Neural progenitor cell (in vitro differentiated cells): Measurements from ENCODE around the gene BCR. TPM values are rescaled to one million over a fixed set of nuclear protein-coding genes. Genes with fewer than 3 reads are reported as not detected.

ENCODE experiments used
- DNase-seq: peaks from one replicate; pipeline ENCODE4 v3.0.0-alpha.2; 2016; ENCODE audit warnings: low spot score
- H2AFZ ChIP-seq: fragments of 200-600 bp; sonication (generic); replicated peaks from 2 replicates; pipeline ENCODE4 v1.6.1; 2016; ENCODE audit warnings: antibody characterized with exemption
- H3F3A ChIP-seq: fragments of 200-600 bp; sonication (generic); 2 replicates; pipeline ENCODE4 v1.6.1; 2016; ENCODE audit warnings: antibody characterized with exemption, low read depth
- H3K27ac ChIP-seq: fragments of 200-600 bp; sonication (generic); 2 replicates; pipeline ENCODE4 v1.5.1; 2016; ENCODE audit warnings: mild to moderate bottlenecking
- H3K27me3 ChIP-seq: fragments of 200-600 bp; sonication (generic); 2 replicates; pipeline ENCODE4 v1.6.1; 2016; ENCODE audit warnings: mild to moderate bottlenecking, moderate library complexity
- H3K36me3 ChIP-seq: fragments of 200-600 bp; sonication (generic); 2 replicates; pipeline ENCODE4 v1.5.1; 2016
- H3K4me1 ChIP-seq: fragments of 200-600 bp; sonication (generic); 2 replicates; pipeline ENCODE4 v1.6.1; 2016; ENCODE audit warnings: mixed run types
- H3K4me2 ChIP-seq: fragments of 200-600 bp; sonication (generic); 2 replicates; pipeline ENCODE4 v1.6.1; 2016
- H3K4me3 ChIP-seq: fragments of 200-600 bp; sonication (generic); 2 replicates; pipeline ENCODE4 v1.5.1; 2016
- H3K79me2 ChIP-seq: fragments of 200-600 bp; sonication (generic); 2 replicates; pipeline ENCODE4 v1.6.1; 2016; ENCODE audit warnings: low read depth
- H3K9ac ChIP-seq: fragments of 200-600 bp; sonication (generic); 2 replicates; pipeline ENCODE4 v1.6.1; 2016
- H3K9me3 ChIP-seq: fragments of 200-600 bp; sonication (generic); 2 replicates; pipeline ENCODE4 v1.5.1; 2016; ENCODE audit warnings: low read depth
- H4K20me1 ChIP-seq: fragments of 200-600 bp; sonication (generic); 2 replicates; pipeline ENCODE4 v1.6.1; 2016; ENCODE audit warnings: low read depth
- H3K27ac Mint-ChIP-seq: 3 replicates; pipeline ENCODE4 v1.8.0; 2021; ENCODE audit warnings: mixed read lengths
- H3K27me3 Mint-ChIP-seq: 2 replicates; pipeline ENCODE4 v1.8.0; 2022; ENCODE audit warnings: low read depth, mild to moderate bottlenecking, inconsistent platforms, moderate library complexity, mixed read lengths; ENCODE audit not compliant: insufficient read depth
- H3K36me3 Mint-ChIP-seq: 3 replicates; pipeline ENCODE4 v1.8.0; 2021; ENCODE audit warnings: mixed read lengths
- H3K4me1 Mint-ChIP-seq: 3 replicates; pipeline ENCODE4 v1.8.0; 2021; ENCODE audit warnings: mixed read lengths
- H3K4me3 Mint-ChIP-seq: 3 replicates; pipeline ENCODE4 v1.8.0; 2021; ENCODE audit warnings: mild to moderate bottlenecking, moderate library complexity, mixed read lengths
- H3K9me3 Mint-ChIP-seq: 3 replicates; pipeline ENCODE4 v1.8.0; 2020; ENCODE audit warnings: mixed read lengths
- CTCF ChIP-seq: fragments of 200-600 bp; sonication (generic); IDR thresholded peaks from 2 replicates; pipeline ENCODE4 v1.5.1; 2017; ENCODE audit warnings: antibody characterized with exemption, mild to moderate bottlenecking
- EZH2 ChIP-seq: fragments of 200-600 bp; sonication (generic); IDR thresholded peaks from 2 replicates; pipeline ENCODE4 v1.6.1; 2017; ENCODE audit warnings: antibody characterized with exemption, mild to moderate bottlenecking, moderate library complexity
- EZH2phosphoT487 ChIP-seq: fragments of 200-600 bp; sonication (generic); IDR thresholded peaks from 2 replicates; pipeline ENCODE4 v1.6.1; 2017; ENCODE audit warnings: antibody characterized with exemption
- total RNA-seq: library from RNA; depleted of rRNA; stranded (reverse); fragments of >200 nt; gene quantifications from 2 replicates; pipeline ENCODE4 v1.2.3, GENCODE V29; 2015; ENCODE audit warnings: low replicate concordance

BCR gene
- total RNA-seq, 1 donor from 2014 or later, result 35.5 TPM

- Histone ChIP-seq H3K36me3 (no peaks in the 10 kb centered on the region), H2AFZ (no peak overlapping the region), H4K20me1 (peaks cover 6% of the 10 kb centered on the region), H3K79me2 (no peaks in the 10 kb centered on the region), H3K4me1 (no peaks in the 10 kb centered on the region), H3K27me3 (no peaks in the 10 kb centered on the region), H3K9ac (no peak overlapping the region), H3K27ac (no peak overlapping the region), H3K4me2 (no peak overlapping the region), H3K9me3 (no peaks in the 10 kb centered on the region), H3F3A (no peaks in the 10 kb centered on the region), H3K4me3 (no peak overlapping the region)
- Mint-ChIP-seq H3K27me3 (peaks cover 4% of the 10 kb centered on the region), H3K4me3 (no peak overlapping the region), H3K4me1 (peaks cover 3% of the 10 kb centered on the region), H3K27ac (no peak overlapping the region), H3K36me3 (peaks cover 30% of the 10 kb centered on the region), H3K9me3 (no peaks in the 10 kb centered on the region)
- DNase-seq, result no peak
- TF ChIP-seq CTCF (no peak), EZH2 (no peak), EZH2phosphoT487 (no peak)
These were observed 120.2 kb downstream of the BCR start for GRCh38 chr22:23300476-23300875.

DNA sequence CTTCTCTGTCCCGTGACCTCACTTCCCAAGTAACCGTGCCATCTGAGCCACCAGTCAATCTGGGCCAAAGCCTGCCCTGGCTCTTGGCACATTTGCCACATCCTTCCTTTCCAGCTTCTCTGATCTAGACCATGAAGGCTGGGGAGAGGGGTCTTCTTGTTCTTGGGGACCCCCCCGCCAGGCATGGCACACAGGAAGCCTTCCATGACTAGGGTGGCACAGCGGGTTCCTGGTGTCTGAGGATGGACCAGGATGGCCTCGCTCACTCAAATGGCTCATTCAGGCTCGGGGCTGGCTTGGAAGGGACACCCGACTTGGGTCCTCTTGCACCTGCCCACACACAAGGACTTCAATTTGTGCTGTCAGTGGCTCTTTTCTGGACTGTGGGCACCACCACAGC, 121.3 kb downstream of the BCR start:
- peaks cover 3% of the 10 kb centered on the region for H3K4me1 Mint-ChIP-seq
- no peak overlapping the region for H3K27ac ChIP-seq
- H3K4me3 Mint-ChIP-seq, result no peak overlapping the region
- no peaks in the 10 kb centered on the region for H3K4me1 ChIP-seq
- H3F3A ChIP-seq, result no peaks in the 10 kb centered on the region
- no peaks in the 10 kb centered on the region for H3K9me3 Mint-ChIP-seq
- H3K79me2 ChIP-seq, result no peaks in the 10 kb centered on the region
- H2AFZ ChIP-seq, result no peak overlapping the region
- no peak overlapping the region for H3K4me2 ChIP-seq
- no peaks in the 10 kb centered on the region for H3K9me3 ChIP-seq
- H3K36me3 ChIP-seq, result no peaks in the 10 kb centered on the region
- peaks cover 6% of the 10 kb centered on the region for H4K20me1 ChIP-seq
- no peak for DNase-seq
- TF ChIP-seq EZH2phosphoT487 (no peak), CTCF (no peak), EZH2 (no peak)
- H3K27me3 ChIP-seq, result no peaks in the 10 kb centered on the region
- no peak overlapping the region for H3K4me3 ChIP-seq
- peaks cover 30% of the 10 kb centered on the region for H3K36me3 Mint-ChIP-seq
- peaks cover 3% of the 10 kb centered on the region for H3K27me3 Mint-ChIP-seq
- H3K27ac Mint-ChIP-seq, result no peak overlapping the region
- H3K9ac ChIP-seq, result no peak overlapping the region

GRCh38 chr22:23302171-23303002, 122.1 kb downstream of the BCR start:
- Histone ChIP-seq H4K20me1 (peaks cover 6% of the 10 kb centered on the region), H2AFZ (no peak overlapping the region), H3K36me3 (no peaks in the 10 kb centered on the region), H3K79me2 (no peaks in the 10 kb centered on the region), H3K27me3 (no peaks in the 10 kb centered on the region), H3K27ac (no peak overlapping the region), H3F3A (no peaks in the 10 kb centered on the region), H3K4me3 (no peak overlapping the region), H3K4me1 (no peaks in the 10 kb centered on the region), H3K4me2 (no peak overlapping the region), H3K9ac (no peak overlapping the region), H3K9me3 (no peaks in the 10 kb centered on the region)
- peaks cover 3% of the 10 kb centered on the region for H3K4me1 Mint-ChIP-seq
- H3K9me3 Mint-ChIP-seq, result no peaks in the 10 kb centered on the region
- DNase-seq, result no peak
- H3K36me3 Mint-ChIP-seq, result peaks cover 26% of the 10 kb centered on the region
- H3K4me3 Mint-ChIP-seq, result no peak overlapping the region
- no peak for TF ChIP-seq EZH2
- TF ChIP-seq EZH2phosphoT487, result no peak
- H3K27ac Mint-ChIP-seq, result no peak overlapping the region
- H3K27me3 Mint-ChIP-seq, result peaks cover 3% of the 10 kb centered on the region

- no peak overlapping the region for H3K4me2 ChIP-seq
- H3K4me3 Mint-ChIP-seq, result no peak overlapping the region
These were observed 125.1 kb downstream of the BCR start for GRCh38 chr22:23305321-23305910.

More at GRCh38 chr22:23305321-23305910, 125.1 kb downstream of the BCR start:
- H4K20me1 ChIP-seq, result peaks cover 5% of the 10 kb centered on the region
- H3K27me3 ChIP-seq, result no peaks in the 10 kb centered on the region
- peaks cover 8% of the 10 kb centered on the region for H3K4me1 Mint-ChIP-seq
- H3K9ac ChIP-seq, result no peak overlapping the region
- H2AFZ ChIP-seq, result no peak overlapping the region
- H3K27ac Mint-ChIP-seq, result no peak overlapping the region
- TF ChIP-seq CTCF (no peak), EZH2phosphoT487 (no peak), EZH2 (no peak)
- no peak overlapping the region for H3K4me3 ChIP-seq
- H3K27ac ChIP-seq, result no peak overlapping the region
- no peaks in the 10 kb centered on the region for H3K36me3 ChIP-seq
- no peaks in the 10 kb centered on the region for H3F3A ChIP-seq
- H3K9me3 ChIP-seq, result no peaks in the 10 kb centered on the region
- H3K9me3 Mint-ChIP-seq, result no peaks in the 10 kb centered on the region
- peaks cover 3% of the 10 kb centered on the region for H3K27me3 Mint-ChIP-seq
- no peaks in the 10 kb centered on the region for H3K4me1 ChIP-seq
- DNase-seq, result no peak
- H3K36me3 Mint-ChIP-seq, result peaks cover 14% of the 10 kb centered on the region
- no peaks in the 10 kb centered on the region for H3K79me2 ChIP-seq
